ENCODE results near the gene CIRBP. TPM values are rescaled to one million over a fixed set of nuclear protein-coding genes. Genes with fewer than 3 reads are reported as not detected.

Gene CIRBP
- total RNA-seq, 1 experiment from 2014 or later = 141 TPM

DNA sequence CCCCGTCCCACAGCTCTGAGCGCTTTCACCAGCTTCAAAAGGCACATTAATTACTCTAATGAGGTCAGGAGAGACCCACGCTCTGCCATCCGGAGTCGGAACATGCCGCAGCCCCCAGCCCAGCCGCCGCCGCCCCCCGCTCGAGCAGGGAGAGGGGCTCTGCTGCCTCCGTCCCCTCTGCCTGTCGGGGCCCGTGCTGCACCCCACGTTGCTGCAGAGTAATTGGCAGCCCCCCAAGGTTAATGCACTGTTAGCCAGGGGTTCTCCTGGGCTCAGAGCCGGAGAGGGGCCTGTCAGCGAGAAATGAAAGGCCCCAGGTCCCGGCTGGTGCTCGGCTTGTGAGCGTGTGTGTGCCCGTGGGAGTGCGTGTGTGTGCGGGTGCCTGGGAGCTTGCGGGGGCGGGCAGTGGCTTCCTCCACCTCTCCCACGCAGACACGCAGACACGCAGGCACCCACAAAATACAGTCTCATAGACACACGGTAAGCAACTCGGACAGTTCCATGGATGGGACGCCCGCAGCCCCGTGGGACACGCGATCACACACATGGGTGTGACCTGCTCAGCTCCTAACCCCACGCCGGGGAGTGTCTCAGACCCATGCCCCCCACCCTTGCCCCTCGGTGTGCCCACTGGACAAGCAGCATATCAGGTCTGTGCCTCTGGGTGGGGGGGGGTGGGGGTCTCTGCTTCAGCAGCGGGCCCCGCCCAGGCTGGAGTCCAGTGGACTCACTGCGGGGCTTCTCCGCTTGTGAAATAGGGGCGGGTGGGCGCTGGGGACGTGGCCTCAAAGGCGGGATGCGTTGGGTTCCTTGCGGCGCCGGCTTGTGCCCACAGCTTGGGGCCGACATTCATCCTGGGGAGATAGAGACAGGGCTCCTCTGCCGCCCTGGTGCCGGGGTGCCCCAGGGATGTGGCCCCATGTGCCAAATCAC is 11.8 kb downstream of the CIRBP start:
- no peaks in the 10 kb centered on the region for H3K9me2 ChIP-seq (replicated peaks; ENCODE audit: insufficient read depth, low read length)
- no peak overlapping the region for H3K9ac ChIP-seq (ENCODE audit: low read length)
- peaks cover 17% of the 10 kb centered on the region; the same call in 1 of the 2 replicates for H3K36me3 ChIP-seq (ENCODE audit: insufficient read depth, low read length)
- peaks cover 22% of the 10 kb centered on the region for H3K4me1 ChIP-seq (ENCODE audit: low read length)
- peaks cover 24% of the 10 kb centered on the region for H4K20me1 ChIP-seq (ENCODE audit: insufficient read depth, low read depth, low read length)
- no peaks in the 10 kb centered on the region for H3K27me3 ChIP-seq (ENCODE audit: low read length)
- peaks cover 15% of the 10 kb centered on the region for H3K79me2 ChIP-seq (ENCODE audit: low read length)
- H2AFZ ChIP-seq (ENCODE audit: low read length) = no peak overlapping the region
- H3K4me3 ChIP-seq (ENCODE audit: low read length) = no peak overlapping the region
- no peaks in the 10 kb centered on the region for H3K9me3 ChIP-seq (ENCODE audit: low read length)
- H3K27ac ChIP-seq (ENCODE audit: low read length) = no peak overlapping the region
- H3K4me2 ChIP-seq (ENCODE audit: low read depth, low read length, poor library complexity, severe bottlenecking) = no peak overlapping the region
- DNase-seq = no peak

DNA sequence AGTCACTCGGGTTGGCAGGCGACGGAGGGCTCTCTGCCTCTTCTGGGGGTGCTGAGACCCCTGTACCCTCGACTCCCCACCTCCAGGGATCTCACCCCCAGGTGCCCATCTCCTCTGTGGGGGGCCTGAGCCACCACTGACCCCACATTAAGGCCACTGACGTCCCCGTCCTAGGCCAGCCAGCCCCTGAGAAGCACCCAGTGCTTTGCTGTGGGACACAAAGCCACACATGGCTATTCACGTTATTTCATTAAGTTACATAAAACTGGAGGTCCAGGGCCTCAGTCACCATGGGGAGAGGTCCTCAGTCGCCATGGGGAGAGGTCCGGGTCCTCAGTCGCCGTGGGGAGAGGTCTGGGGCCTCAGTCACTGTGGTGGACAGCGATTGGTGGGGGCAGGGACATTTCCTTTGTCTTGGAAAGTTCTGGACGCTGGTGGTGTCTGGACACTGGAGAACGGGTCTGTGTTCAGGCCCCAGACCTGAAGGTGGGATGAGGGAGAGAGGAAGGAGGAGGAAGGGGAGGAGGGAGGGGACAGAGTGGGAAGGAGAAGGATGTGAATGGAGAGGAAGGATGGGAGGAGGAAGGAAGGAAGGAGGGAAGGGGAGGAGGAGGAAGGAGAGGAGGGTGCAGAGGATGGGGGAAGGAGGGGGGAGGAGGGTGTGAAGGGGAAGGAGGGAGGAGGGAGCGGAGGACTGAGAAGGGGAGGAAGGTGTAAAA is 12.6 kb downstream of the CIRBP start:
- H3K9ac ChIP-seq (ENCODE audit: low read length) = no peak overlapping the region
- H4K20me1 ChIP-seq (ENCODE audit: insufficient read depth, low read depth, low read length) = peaks cover 21% of the 10 kb centered on the region
- no peak overlapping the region for H3K4me2 ChIP-seq (ENCODE audit: low read depth, low read length, poor library complexity, severe bottlenecking)
- no peaks in the 10 kb centered on the region for H3K27me3 ChIP-seq (ENCODE audit: low read length)
- H2AFZ ChIP-seq (ENCODE audit: low read length) = no peak overlapping the region
- no peak overlapping the region for H3K4me3 ChIP-seq (ENCODE audit: low read length)
- H3K9me2 ChIP-seq (replicated peaks; ENCODE audit: insufficient read depth, low read length) = no peaks in the 10 kb centered on the region
- peaks cover 14% of the 10 kb centered on the region; the same call in 1 of the 2 replicates for H3K36me3 ChIP-seq (ENCODE audit: insufficient read depth, low read length)
- H3K4me1 ChIP-seq (ENCODE audit: low read length) = peaks cover 18% of the 10 kb centered on the region
- no peak for DNase-seq
- no peak overlapping the region for H3K27ac ChIP-seq (ENCODE audit: low read length)
- H3K9me3 ChIP-seq (ENCODE audit: low read length) = no peaks in the 10 kb centered on the region
- H3K79me2 ChIP-seq (ENCODE audit: low read length) = peaks cover 6% of the 10 kb centered on the region

DNA sequence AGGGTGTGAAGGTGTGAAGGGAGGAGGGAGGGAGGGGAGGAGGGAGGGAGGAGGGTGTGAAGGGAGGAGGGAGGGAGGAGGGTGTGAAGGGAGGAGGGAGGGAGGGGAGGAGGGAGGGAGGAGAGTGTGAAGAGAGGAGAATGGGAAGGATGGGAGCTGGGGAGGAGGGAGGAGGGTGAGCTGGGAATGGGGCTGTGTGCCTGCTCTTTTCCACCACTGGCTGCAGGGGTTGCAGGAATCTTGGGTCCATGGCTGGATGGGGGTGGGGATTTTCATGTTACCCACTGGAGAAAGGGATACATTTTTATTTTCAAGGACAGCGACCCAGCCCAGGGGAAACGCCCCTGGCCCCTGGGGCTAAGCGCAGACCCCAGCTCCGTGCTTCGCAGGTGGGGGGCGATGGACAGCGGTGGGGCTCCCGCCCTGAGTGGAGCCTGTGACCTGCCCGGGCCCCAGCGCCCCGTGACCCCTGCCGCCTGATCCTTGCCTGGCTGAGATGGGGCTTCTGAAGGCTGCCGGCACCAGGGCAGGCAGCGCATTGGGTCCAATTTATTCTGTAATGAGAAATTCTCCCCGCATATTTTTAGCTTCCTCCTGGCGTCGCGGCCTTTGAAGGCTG is 13.6 kb downstream of the CIRBP start:
- Histone ChIP-seq H3K9ac (ENCODE audit: low read length) (no peak overlapping the region), H2AFZ (ENCODE audit: low read length) (no peak overlapping the region), H3K4me1 (ENCODE audit: low read length) (peaks cover 17% of the 10 kb centered on the region), H3K27ac (ENCODE audit: low read length) (no peak overlapping the region), H4K20me1 (ENCODE audit: insufficient read depth, low read depth, low read length) (peaks cover 20% of the 10 kb centered on the region), H3K36me3 (ENCODE audit: insufficient read depth, low read length) (peaks cover 8% of the 10 kb centered on the region; the same call in 1 of the 2 replicates), H3K9me2 (replicated peaks; ENCODE audit: insufficient read depth, low read length) (no peaks in the 10 kb centered on the region), H3K79me2 (ENCODE audit: low read length) (no peaks in the 10 kb centered on the region), H3K4me2 (ENCODE audit: low read depth, low read length, poor library complexity, severe bottlenecking) (no peak overlapping the region), H3K27me3 (ENCODE audit: low read length) (no peaks in the 10 kb centered on the region), H3K4me3 (ENCODE audit: low read length) (no peak overlapping the region), H3K9me3 (ENCODE audit: low read length) (no peaks in the 10 kb centered on the region)
- no peak for DNase-seq

DNA sequence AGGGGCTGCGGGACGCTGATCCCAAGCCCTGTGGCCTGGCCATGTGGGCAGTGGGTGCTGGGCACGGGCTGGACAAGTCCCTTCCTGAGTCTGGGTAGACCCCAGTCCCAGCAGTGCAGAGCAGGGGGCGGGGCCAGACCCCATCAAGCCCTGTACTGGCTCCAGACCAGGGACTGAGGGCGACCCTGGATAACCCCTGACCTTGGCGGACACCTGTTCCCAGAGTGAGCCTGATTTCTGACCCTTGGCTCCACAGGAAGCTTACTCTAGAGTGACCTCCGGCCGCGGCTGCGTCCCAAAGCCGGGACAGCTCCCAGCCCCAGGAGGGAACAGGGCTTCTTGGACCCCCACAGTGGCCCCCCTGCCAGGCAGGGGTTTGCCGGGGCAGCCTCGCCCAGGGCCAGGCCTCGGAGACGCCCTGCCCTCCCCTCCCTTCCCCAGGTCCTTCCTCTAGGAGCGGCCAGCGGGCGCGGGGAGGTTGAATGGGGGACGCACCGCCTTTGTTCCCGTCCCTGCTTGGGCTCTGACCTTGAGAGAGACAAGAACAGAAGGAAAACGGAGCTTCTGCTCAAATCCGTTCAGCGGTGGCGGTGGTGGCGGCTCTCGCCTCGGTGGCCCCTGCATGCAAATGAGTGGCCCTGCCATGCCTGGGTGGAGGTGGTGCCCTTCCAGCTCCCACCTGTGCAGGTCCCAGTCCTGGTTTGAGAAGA is 14.2 kb downstream of the CIRBP start:
- no peaks in the 10 kb centered on the region for H3K9me2 ChIP-seq (replicated peaks; ENCODE audit: insufficient read depth, low read length)
- peaks cover 6% of the 10 kb centered on the region; the same call in 1 of the 2 replicates for H3K36me3 ChIP-seq (ENCODE audit: insufficient read depth, low read length)
- H2AFZ ChIP-seq (ENCODE audit: low read length) = no peak overlapping the region
- H3K4me1 ChIP-seq (ENCODE audit: low read length) = peaks cover 17% of the 10 kb centered on the region
- H3K79me2 ChIP-seq (ENCODE audit: low read length) = no peaks in the 10 kb centered on the region
- H4K20me1 ChIP-seq (ENCODE audit: insufficient read depth, low read depth, low read length) = peaks cover 20% of the 10 kb centered on the region
- no peaks in the 10 kb centered on the region for H3K9me3 ChIP-seq (ENCODE audit: low read length)
- H3K27me3 ChIP-seq (ENCODE audit: low read length) = no peaks in the 10 kb centered on the region
- H3K27ac ChIP-seq (ENCODE audit: low read length) = no peak overlapping the region
- H3K9ac ChIP-seq (ENCODE audit: low read length) = no peak overlapping the region
- no peak overlapping the region for H3K4me2 ChIP-seq (ENCODE audit: low read depth, low read length, poor library complexity, severe bottlenecking)
- no peak for DNase-seq
- no peak overlapping the region for H3K4me3 ChIP-seq (ENCODE audit: low read length)

DNA sequence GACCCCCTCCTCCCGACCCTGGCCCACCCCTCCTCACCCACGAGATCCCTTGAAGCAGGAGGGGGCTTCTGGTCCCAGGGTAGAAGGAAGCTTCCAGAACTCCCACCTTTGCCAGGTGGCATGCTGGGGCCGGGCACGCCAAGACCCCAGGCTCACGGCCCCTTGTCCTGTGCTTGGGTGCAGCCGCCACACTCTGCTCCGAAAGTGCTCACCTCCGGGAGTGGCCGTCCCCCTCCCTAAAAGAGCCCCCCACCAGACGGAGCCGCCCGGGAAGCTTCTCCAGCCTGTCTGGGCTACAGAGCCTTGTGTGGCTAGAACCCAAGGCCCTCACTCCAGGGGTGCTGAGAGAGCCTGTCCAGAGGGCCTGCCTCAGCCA is 14.8 kb downstream of the CIRBP start:
- no peak overlapping the region for H3K27ac ChIP-seq (ENCODE audit: low read length)
- H3K79me2 ChIP-seq (ENCODE audit: low read length) = no peaks in the 10 kb centered on the region

DNA sequence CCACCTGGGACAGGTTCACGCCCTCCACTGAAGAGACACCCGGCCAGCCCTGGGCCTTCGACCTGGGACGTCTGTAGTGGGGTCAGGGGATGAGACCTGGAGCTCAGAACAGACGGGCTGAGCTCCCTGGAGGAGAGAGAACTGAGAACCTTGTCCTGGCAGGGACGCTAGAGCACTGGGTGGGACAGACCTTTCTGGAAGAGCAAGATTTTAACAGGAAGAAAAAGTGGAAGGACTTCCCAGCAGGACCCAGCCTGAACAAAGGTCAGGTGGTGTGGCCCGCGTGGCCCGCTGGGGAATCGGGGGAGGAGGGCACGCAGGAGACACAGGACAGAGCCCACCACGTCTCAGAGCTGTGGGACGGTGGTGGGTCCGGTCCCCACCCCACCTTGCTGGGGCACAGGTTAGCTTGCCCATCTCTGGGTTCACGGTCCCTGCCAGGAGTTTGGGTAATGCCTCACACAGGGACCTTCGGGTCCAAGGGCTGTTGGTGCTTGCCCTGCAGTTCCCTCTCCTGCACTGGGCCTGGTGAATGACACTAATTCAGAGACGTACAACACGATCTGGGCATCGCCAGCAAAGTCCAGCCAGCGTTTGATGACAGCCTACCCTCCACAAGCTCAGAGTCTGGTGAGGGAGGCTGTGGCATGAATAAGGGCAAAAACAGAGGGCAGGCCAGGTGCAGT is 15.3 kb downstream of the CIRBP start:
- no peaks in the 10 kb centered on the region for H3K9me3 ChIP-seq (ENCODE audit: low read length)
- no peak overlapping the region for H3K27ac ChIP-seq (ENCODE audit: low read length)
- H3K36me3 ChIP-seq (ENCODE audit: insufficient read depth, low read length) = peaks cover under 1% of the 10 kb centered on the region; the same call in 1 of the 2 replicates
- H3K9ac ChIP-seq (ENCODE audit: low read length) = no peak overlapping the region
- no peaks in the 10 kb centered on the region for H3K79me2 ChIP-seq (ENCODE audit: low read length)
- no peaks in the 10 kb centered on the region for H3K9me2 ChIP-seq (replicated peaks; ENCODE audit: insufficient read depth, low read length)
- no peaks in the 10 kb centered on the region for H3K27me3 ChIP-seq (ENCODE audit: low read length)
- H3K4me3 ChIP-seq (ENCODE audit: low read length) = no peak overlapping the region
- H3K4me2 ChIP-seq (ENCODE audit: low read depth, low read length, poor library complexity, severe bottlenecking) = no peak overlapping the region
- no peak overlapping the region for H2AFZ ChIP-seq (ENCODE audit: low read length)
- DNase-seq = peak; percentile 54
- H3K4me1 ChIP-seq (ENCODE audit: low read length) = peaks cover 17% of the 10 kb centered on the region
- peaks cover 20% of the 10 kb centered on the region for H4K20me1 ChIP-seq (ENCODE audit: insufficient read depth, low read depth, low read length)

More for the DNA sequence above, 14.8 kb downstream of the CIRBP start:
- H3K27me3 ChIP-seq (ENCODE audit: low read length) = no peaks in the 10 kb centered on the region
- no peak overlapping the region for H3K4me3 ChIP-seq (ENCODE audit: low read length)
- no peak for DNase-seq
- H3K4me2 ChIP-seq (ENCODE audit: low read depth, low read length, poor library complexity, severe bottlenecking) = no peak overlapping the region
- no peak overlapping the region for H3K9ac ChIP-seq (ENCODE audit: low read length)
- H4K20me1 ChIP-seq (ENCODE audit: insufficient read depth, low read depth, low read length) = peaks cover 20% of the 10 kb centered on the region
- peaks cover 17% of the 10 kb centered on the region for H3K4me1 ChIP-seq (ENCODE audit: low read length)
- H3K9me2 ChIP-seq (replicated peaks; ENCODE audit: insufficient read depth, low read length) = no peaks in the 10 kb centered on the region
- no peaks in the 10 kb centered on the region for H3K9me3 ChIP-seq (ENCODE audit: low read length)
- no peak overlapping the region for H2AFZ ChIP-seq (ENCODE audit: low read length)
- peaks cover 6% of the 10 kb centered on the region; the same call in 1 of the 2 replicates for H3K36me3 ChIP-seq (ENCODE audit: insufficient read depth, low read length)

DNA sequence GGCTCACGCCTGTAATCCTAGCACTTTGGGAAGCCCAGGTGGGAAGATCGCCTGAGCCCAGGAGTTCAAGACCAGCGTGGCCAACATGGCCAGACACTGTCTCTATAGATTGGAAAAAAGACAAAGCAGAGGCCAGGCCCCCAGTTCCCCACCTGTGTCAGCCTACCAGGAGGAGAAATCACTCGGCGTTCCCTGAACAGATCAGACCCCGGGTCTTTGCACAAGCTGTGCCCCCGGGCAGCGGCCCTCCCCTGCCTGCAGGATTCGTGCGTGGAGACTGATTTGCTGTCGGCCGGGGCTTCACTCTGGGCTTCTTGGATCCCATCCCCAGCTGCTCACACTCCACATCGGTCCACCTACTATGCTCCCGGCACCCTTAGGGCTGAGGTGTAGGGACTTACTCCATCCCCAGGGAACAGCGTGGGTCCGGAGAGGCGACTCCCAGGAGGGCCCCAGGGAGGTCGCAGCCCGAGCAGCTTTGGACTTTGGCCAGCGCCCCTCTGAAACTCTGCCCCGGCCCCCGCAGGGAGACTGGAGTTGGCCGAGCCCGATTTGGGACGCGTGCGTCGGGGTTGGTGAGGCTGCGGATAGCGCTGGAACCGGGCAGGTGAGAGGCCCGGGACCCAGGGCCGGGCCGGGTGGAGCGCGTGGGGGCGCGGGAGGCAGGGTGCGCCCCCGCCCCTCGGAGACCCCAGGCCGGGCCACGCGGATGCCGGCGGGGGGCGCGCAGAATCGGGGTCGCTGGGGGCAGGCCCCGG is 16.0 kb downstream of the CIRBP start:
- H3K9ac ChIP-seq (ENCODE audit: low read length) = no peak overlapping the region
- no peaks in the 10 kb centered on the region for H3K27me3 ChIP-seq (ENCODE audit: low read length)
- no peak for DNase-seq

More for the DNA sequence above, 16.0 kb downstream of the CIRBP start:
- Histone ChIP-seq H3K9me3 (ENCODE audit: low read length) (no peaks in the 10 kb centered on the region), H3K9me2 (replicated peaks; ENCODE audit: insufficient read depth, low read length) (no peaks in the 10 kb centered on the region), H3K27ac (ENCODE audit: low read length) (no peak overlapping the region), H3K79me2 (ENCODE audit: low read length) (no peaks in the 10 kb centered on the region), H4K20me1 (ENCODE audit: insufficient read depth, low read depth, low read length) (peaks cover 16% of the 10 kb centered on the region), H3K4me3 (ENCODE audit: low read length) (no peak overlapping the region), H3K4me2 (ENCODE audit: low read depth, low read length, poor library complexity, severe bottlenecking) (no peak overlapping the region), H2AFZ (ENCODE audit: low read length) (no peak overlapping the region), H3K36me3 (ENCODE audit: insufficient read depth, low read length) (no peaks in the 10 kb centered on the region), H3K4me1 (ENCODE audit: low read length) (peaks cover 21% of the 10 kb centered on the region)

All from Karpas-422 (cell line).